ENCODE results near the gene IGFN1. TPM values are rescaled to one million over a fixed set of nuclear protein-coding genes. Genes with fewer than 3 reads are reported as not detected.

IGFN1 gene
- total and polyA plus RNA-seq, 2 donors (not counting 3 experiments of a cell fraction or from before 2014, with no cell fraction given), result not detected

GRCh38 chr1:201221201-201221846 lies 30.7 kb downstream of the IGFN1 start:
- Histone ChIP-seq H3K4me2 (ENCODE audit: insufficient read depth, low read length) (no peak overlapping the region), H3K79me2 (ENCODE audit: control insufficient read depth, insufficient read depth, low read length) (no peaks in the 10 kb centered on the region), H3K27ac (ENCODE audit: insufficient read depth, low read depth, low read length) (no peak overlapping the region), H3K9me3 (replicated peaks; ENCODE audit: control insufficient read depth, insufficient read depth, low read length) (no peaks in the 10 kb centered on the region), H4K20me1 (replicated peaks; ENCODE audit: control insufficient read depth, extremely low read depth, insufficient read depth, low read length) (no peaks in the 10 kb centered on the region), H2AFZ (ENCODE audit: low read depth, low read length) (no peak overlapping the region), H3K9me1 (replicated peaks; ENCODE audit: control insufficient read depth, extremely low read depth, insufficient read depth, low read length) (no peaks in the 10 kb centered on the region), H3K27me3 (ENCODE audit: control insufficient read depth in 2 of 2, insufficient read depth in 2 of 2, low read length in 2 of 2) (peaks cover 2 to 4% of the 10 kb centered on the region in 2 experiments), H3K36me3 (ENCODE audit: control insufficient read depth in 2 of 2, extremely low read depth in 1 of 2, insufficient read depth in 2 of 2, low read length in 2 of 2) (no peaks in the 10 kb centered on the region), H3K9ac (replicated peaks; ENCODE audit: extremely low read depth, insufficient read depth, low read length) (no peak overlapping the region), H3K4me3 (replicated peaks in 1 of 3; ENCODE audit: insufficient read depth in 1 of 3, low read depth in 1 of 3, low read length in 3 of 3) (no peak overlapping the region), H3K4me1 (ENCODE audit: control insufficient read depth, extremely low read depth, insufficient read depth, low read length) (no peaks in the 10 kb centered on the region)
- no peak for DNase-seq (ENCODE audit: low read depth, low spot score)
- BruUV-seq (replicated peaks), result no TSS peak
- intact Hi-C loops (cut with micrococcal nuclease), result loop anchor here (5.0 kb wide), 1 partner anchor 134 kb away; no protein-coding TSS in a partner anchor
- TF ChIP-seq EZH2 (IDR thresholded peaks at IDR 0.05; ENCODE audit: borderline replicate concordance, low read depth, low read length, severe bottlenecking), result no peak
- no peak for TF ChIP-seq FOS (IDR thresholded peaks at IDR 0.05; ENCODE audit: borderline replicate concordance, insufficient read depth, low read length)
- TF ChIP-seq POLR2A (IDR thresholded peaks at IDR 0.05; ENCODE audit: low read depth, low read length), result no peak
- no peak for TF ChIP-seq MYC (IDR thresholded peaks at IDR 0.05; ENCODE audit: low read depth, low read length)
- TF ChIP-seq POLR2AphosphoS5 (IDR thresholded peaks at IDR 0.05; ENCODE audit: insufficient read depth, low read depth, low read length), result no peak
- no peak for TF ChIP-seq MAX (IDR thresholded peaks at IDR 0.05; ENCODE audit: insufficient read depth, insufficient read length)
- no peak for TF ChIP-seq JUN (IDR thresholded peaks at IDR 0.05; ENCODE audit: borderline replicate concordance, insufficient read depth, insufficient read length, low read depth)
- TF ChIP-seq CTCF (IDR thresholded peaks at IDR 0.05; ENCODE audit: extremely low read depth in 1 of 2, insufficient read depth in 1 of 2, low read depth in 1 of 2, low read length in 2 of 2), result no peak
- TF ChIP-seq GATA2 (IDR thresholded peaks at IDR 0.05; ENCODE audit: insufficient read depth, insufficient read length, low read depth, low read length), result no peak
- dilution Hi-C loops (cut with MboI; ENCODE audit: extremely low pct_ligation_motif_present, low sequenced_read_pairs), result no loop called here
- no peak for FAIRE-seq
- ChIA-PET POLR2A (no interaction called here), CTCF (interaction anchor here (1.1 to 2.8 kb wide), 6 partner anchors 13 to 249 kb away, joined by 3 to 18 read pairs (median 8); partner anchors contain the start of gene TMEM9)

Measured in endothelial cell of umbilical vein (primary cell).